Occipital lobe (tissue), 2 donors: Measurements from ENCODE around the gene PRR35. TPM values are rescaled to one million over a fixed set of nuclear protein-coding genes. Genes with fewer than 3 reads are reported as not detected.

Source experiments
- DNase-seq: peaks from one replicate; lab custom pipeline; 2025; lab: John Stamatoyannopoulos, UW
- total RNA-seq: library from RNA; depleted of rRNA; stranded (reverse); fragments of >200 nt; gene quantifications from one replicate; pipeline ENCODE4 v1.2.3, GENCODE V29; 2014

The PRR35 gene
- total RNA-seq, 1 donor from 2014 or later: not detected

GRCh38 chr16:561957-562938 is 2.1 kb downstream of the PRR35 start:
- no peak for DNase-seq

- no peak for DNase-seq
Observed at GRCh38 chr16:563072-563644, 3.0 kb downstream of the PRR35 start.

- no peak for DNase-seq
Observed at GRCh38 chr16:564690-565418, 4.7 kb downstream of the PRR35 start.

GRCh38 chr16:565419-566330 is 5.5 kb downstream of the PRR35 start:
- DNase-seq: no peak

DNA sequence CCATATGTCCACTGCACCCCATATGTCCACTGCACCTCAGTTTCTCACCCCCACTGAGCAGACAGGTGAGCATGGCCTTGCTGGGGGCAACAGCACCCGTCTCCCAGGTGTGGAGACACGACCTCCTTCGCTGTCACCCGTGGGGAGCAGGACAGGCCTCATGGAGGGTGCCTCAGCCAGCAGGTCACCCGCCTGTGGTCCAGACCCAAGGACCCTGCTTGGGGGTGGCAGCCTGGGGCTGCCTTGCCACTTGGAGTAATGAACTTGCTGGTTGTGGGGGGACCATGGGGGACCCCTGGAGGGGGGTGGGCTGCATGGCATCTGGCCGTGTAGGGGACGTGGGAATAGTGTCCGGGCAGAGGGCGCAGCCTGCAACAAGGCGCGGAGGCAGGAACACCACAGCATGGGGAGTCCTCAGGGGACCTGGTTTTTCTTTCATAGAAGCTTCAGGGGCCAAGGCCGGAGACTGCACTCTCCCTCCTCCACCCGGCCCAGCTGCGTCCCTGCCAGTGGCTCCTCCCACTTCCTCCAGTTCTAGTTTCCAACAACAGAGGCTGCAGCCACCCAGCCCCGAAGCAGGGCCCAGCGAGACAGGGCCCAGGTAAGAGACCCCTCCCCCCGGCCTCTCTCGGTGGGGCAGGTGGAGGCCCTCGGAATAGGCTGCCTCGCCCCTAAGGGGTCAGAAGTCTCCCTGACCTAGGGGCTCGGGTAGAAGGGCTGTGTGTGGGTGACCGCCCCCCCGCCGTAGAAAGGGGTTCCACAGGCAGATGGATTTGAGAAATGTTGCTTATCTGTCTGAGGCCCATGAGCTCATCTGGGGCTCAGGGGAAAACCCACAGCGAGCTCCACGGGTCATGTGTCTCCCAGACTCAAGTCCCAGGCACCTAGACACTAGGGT is 6.5 kb downstream of the PRR35 start, which contains the start of gene NHLRC4:
TSS of gene NHLRC4 (plus strand) at position 531 of the 898 bp plus-strand sequence. CDS start 1,043 bp downstream, outside the sequence.
- DNase-seq: no peak

DNA sequence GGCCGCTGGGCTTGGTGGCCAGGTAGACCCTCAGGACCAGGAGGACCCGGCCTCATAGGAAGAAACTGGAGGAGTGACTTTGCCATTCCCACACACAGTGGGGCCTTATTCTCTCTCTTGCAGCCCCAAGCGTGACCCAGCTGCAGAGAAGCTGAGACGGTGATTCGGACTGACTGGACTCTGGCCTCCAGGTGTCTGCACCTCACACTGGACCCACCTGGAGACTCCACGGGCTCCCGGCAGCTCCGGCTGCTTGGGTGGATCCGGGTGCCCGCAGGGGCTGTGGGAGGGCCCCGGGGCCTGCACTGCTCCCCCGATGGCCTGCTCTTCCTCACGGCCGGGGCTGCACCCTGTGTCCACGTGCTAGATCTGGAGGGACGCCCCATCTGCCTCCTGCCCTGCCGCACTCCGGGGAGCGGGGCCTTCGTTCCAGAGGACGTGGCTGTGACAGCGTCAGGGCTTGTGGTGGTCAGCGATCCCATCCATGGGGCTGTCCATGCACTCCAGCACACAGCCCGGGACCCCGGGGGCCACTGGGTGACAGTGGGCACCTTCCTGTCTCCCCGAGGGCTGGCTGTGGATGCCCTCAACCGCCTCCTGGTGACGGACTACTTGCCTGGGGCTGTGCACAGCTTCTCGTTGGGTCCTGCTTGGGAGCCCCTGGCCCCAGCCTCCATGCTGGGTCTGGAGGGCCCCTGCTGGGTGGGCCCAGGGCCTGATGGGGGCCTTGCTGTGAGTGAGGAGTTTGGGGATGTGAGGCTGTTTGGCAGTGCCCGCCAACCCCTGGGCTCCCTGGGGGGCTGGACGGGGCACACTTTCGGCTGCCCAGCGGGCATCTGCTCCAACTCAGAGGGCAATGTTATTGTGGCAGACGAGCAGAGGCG is 7.4 kb downstream of the PRR35 start:
- no peak for DNase-seq

DNA sequence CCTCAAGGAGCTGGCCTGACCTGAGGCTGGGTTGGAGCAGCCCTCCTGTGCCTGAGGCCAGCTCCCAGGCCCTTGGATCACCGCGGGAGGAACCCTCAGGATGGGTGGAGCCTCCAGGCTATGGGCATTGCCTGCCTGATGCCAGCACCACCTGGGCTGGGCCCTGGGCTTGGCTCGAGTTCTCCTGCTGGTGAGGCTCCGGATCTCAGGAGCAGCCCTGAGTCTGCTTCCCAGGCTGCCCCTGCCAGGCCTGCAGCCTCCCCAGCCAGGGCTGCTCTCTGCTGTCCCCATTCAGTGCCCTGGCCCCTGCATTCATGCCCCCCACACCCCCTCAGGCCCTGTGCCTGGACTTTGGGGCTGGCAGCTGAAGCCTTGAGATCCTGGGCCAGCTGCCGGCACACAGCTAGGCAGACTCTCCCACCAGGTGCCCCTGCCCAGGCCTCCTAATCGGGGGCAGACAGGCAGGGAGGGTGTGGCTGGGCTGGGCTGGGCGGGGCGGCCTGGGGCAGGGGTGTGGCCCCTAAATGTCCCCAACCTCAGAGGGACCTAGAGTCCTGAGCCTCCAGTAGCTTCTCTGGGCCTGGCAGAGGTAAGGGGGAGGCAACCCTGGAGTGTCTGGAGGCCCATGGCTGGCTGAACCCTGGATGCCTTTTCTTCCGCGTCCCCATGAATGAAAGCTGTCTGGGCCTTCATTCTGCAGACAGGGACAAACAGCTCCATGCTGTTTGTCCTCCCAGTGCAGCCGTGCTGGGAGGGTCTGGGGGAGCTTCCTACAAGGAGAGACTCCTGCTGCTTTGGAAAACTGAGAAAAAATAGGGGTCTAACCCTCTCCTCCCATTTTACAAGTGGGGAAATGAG is 8.4 kb downstream of the PRR35 start:
- no peak for DNase-seq

GRCh38 chr16:569445-570254 is 9.5 kb downstream of the PRR35 start, which contains the start of gene PIGQ:
Gene PIGQ (plus strand): TSS chr16:569968. CDS start chr16:574075, 4,107 bp downstream.
- DNase-seq: peak; percentile 57

DNA sequence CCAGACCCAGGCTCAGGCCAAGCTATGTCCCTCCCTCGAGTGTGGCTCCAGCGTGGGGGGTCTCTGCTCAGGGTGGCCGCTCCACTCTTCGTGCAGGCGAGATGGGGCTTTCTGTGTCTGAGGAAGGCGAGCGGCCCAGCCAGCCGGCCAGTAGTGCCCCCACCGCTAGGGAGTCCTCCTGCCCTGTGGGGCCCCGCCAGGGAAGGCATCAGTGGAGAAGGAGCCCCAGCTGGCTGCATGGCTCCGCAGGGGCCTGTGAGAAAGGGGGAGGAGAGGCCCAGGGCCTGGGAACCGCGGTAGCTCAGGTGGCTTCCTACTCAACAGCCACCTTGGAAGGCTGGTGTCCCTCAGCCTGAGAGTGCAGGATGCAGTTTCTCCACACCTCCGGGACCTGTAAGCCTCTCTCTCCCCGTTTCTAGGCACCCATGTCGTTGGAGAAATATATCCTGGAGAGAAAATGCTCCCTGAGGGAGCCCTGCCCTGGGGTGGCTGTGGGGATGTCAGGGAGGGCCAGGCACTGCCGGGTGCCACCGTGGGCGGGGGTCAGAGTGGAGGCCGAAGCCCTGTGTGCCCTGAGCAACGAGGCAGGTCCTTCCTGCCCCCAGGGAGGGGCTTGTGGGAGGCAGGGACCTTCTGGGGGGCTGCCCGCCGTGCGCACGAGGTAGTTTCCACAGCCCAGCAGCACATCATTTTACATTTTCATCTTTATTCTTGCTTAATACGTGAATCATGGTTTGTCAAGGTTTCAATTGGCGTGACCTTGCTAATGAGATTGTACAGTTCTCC is 12.9 kb downstream of the PRR35 start:
- DNase-seq: no peak

DNA sequence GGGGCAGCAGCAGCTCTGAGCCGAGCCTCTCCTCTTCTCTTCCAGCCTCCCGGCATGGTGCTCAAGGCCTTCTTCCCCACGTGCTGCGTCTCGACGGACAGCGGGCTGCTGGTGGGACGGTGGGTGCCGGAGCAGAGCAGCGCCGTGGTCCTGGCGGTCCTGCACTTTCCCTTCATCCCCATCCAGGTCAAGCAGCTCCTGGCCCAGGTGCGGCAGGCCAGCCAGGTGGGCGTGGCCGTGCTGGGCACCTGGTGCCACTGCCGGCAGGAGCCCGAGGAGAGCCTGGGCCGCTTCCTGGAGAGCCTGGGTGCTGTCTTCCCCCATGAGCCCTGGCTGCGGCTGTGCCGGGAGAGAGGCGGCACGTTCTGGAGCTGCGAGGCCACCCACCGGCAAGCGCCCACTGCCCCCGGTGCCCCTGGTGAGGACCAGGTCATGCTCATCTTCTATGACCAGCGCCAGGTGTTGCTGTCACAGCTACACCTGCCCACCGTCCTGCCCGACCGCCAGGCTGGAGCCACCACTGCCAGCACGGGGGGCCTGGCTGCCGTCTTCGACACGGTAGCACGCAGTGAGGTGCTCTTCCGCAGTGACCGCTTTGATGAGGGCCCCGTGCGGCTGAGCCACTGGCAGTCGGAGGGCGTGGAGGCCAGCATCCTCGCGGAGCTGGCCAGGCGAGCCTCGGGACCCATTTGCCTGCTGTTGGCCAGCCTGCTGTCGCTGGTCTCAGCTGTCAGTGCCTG is 14.0 kb downstream of the PRR35 start:
- DNase-seq: no peak

DNA sequence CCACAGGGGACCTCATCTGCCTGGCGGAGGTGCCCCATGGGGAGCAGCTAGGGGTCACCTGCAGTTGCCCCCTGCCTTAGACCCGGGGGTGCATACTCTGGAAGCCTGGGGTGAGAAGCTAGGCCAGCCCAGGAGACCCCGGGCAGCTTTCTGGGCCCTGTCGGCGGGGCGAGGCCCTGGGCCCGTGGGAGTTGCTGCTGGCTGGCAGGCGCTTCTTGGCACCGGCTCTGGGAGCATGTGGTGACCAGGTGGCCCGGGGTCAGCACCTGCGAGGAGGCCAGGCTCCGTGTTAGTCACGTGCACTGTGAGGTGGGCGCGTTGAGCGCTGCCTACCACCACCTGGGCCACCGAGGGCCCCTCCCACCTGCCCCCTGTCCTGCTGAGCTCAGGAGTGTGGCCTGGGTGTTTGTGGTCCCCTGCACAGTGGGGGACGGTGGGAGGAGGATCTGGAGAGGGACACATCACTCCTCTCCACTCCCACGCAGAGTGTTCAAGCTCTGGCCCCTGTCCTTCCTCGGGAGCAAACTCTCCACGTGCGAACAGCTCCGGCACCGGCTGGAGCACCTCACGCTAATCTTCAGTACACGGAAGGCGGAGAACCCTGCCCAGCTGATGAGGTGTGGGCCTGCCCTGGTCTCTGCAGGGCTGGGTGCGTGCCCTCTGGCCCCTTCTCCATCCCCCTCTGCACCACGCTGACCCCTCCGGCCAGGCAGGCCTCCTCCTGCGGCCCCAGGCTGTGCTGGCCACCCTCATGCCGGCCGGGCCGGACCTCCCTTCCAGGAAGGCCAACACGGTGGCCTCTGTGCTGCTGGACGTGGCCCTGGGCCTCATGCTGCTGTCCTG is 15.4 kb downstream of the PRR35 start:
- no peak for DNase-seq

DNA sequence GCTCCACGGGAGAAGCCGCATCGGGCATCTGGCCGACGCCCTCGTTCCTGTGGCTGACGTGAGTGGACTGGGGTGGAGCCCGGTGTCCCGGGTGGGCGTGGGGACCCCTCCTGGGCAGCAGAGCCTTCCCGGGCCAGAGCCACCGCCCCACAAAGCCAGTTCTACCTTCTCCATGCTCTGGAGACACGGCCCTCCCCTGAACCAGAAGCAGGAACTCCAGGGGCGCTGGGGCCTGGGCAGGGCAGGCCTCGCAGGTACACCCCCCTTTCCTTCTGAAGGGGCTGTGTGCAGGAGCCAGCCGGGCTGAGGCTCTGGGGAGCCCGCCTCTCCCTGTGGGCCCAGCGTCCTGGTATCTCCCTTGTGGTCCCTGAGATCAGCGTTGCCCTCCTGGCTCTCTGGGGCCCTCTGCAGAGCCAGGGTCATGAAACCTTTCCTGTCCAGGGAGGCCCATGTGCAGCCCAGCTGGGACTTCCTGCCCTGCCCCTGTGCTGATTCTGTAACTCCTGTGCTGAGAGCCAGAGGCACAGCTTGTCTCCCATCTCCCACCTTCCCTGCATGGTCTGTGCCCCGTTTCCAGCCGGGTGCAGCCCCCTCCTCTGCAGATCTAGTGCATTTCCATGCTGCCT is 16.1 kb downstream of the PRR35 start:
- DNase-seq: no peak

DNA sequence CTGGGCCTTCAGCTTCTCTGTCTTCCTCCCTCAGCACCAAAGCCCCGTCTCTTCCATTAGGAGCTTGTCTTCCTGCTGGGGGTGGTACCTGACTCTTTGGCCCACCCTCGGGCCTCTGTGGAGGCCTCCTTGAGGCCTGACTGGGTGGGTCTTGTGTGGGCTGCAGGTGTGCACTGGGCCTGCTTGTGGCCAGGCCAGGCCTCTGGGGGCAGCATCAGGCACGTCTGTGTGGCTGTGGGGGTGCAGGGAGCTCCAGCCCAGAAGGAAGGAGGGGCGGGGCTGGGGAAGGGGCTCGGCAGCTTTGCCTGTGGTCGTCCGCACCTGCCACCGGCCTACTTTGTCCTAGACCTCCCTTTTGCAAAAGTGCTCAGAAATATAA is 16.6 kb downstream of the PRR35 start:
- no peak for DNase-seq

DNA sequence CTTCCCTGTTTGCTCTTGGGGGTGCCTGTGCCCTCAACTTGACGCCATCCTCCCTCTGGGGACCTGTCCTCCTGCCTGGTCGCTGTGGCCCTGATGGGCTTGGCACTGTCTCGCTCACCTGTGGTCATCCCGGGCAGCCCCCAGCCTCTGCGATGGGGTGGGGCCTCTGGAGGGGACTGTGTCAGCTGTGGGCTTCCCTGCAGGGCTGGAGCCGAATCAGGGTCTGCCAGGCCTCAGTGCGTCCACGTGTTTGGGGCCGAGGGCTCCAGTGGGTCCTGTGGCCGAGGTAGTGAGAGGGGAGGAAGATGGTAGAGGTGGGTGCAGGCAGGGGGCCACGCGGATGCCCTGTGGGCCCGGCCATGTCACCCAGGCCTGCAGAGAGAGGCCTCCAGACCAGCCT is 17.6 kb downstream of the PRR35 start:
- DNase-seq: no peak
